ENCODE results near the gene TUBB6. TPM values are rescaled to one million over a fixed set of nuclear protein-coding genes. Genes with fewer than 3 reads are reported as not detected.
A peak's percentile ranks its signal among the peaks of the same experiment; 100 is the strongest.

The TUBB6 gene
- total RNA-seq, 4 donors from 2014 or later = 316 to 921 (median 720) TPM

- no peak for TF ChIP-seq CTCF (IDR thresholded peaks at IDR 0.05)
- DNase-seq (ENCODE audit: low spot score) (no peak), ATAC-seq (ENCODE audit: low FRiP score) (no peak)
Observed at GRCh38 chr18:12276736-12277554, 31.1 kb upstream of the TUBB6 start.

- no peak for DNase-seq (ENCODE audit: low spot score)
- ATAC-seq (ENCODE audit: low FRiP score) = no peak
- no peak for TF ChIP-seq CTCF (IDR thresholded peaks at IDR 0.05)
Observed at GRCh38 chr18:12278215-12278671, 29.8 kb upstream of the TUBB6 start.

- ATAC-seq (ENCODE audit: low FRiP score) (peak; percentile 98), DNase-seq (ENCODE audit: low spot score) (peak; percentile 53)
- no peak for TF ChIP-seq CTCF (IDR thresholded peaks at IDR 0.05)
Observed at GRCh38 chr18:12278741-12279682, 29.0 kb upstream of the TUBB6 start.

DNA sequence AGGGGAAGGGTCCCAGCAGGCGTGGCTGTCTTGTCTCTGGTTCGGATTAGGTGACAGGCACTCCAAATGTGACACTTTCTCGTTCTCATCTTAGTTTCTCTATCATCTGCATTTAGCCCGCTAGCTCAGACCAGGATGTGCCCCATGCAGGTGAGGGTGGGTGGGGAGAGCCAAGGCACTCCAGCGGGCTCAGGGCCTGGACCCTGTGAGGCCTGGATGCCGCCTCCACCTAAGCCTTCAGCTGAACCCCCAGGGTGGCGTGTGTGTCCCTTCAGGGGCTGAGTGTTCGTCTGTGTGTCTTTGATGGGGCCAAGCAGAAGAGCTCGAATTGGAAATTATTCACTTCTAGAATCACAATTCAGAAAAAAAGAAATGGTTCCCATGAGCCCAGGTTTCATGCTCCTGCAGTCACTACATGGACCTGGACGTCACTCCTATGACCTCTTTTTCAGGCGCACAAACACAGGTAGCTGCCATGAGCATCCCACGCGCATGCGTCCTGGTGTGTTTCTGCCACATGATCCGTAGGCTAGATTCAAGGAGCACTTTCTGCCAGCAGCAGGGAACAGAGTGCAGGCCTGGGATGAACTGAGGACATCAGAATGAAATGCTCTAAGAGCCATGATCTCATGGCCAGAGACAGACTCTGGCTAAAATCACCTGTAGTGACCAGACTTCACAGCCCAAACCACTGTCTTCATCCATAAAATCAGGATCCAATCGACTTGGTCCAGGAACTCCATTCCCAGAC is 28.1 kb upstream of the TUBB6 start:
- TF ChIP-seq CTCF (IDR thresholded peaks at IDR 0.05) = no peak
- DNase-seq (ENCODE audit: low spot score) = no peak
- no peak for ATAC-seq (ENCODE audit: low FRiP score)

DNA sequence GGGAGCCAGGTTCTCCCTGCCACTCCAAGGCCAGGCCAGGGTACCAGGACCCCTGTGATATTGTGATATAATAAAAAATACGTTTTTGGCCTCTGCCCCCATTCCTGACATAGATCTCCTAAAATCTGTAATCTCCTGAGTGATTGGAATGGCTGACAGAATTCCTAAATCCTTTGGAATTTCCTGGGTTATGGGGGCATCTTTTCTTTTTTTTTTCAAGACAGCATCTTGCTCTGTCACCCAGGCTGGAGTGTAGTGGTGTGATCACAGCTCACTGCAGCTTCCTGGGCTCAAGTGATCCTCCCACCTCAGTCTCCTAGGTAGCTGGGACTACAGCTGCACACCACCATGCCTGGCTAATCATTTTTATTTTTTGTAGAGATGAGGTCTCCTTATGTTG is 26.2 kb upstream of the TUBB6 start:
- no peak for TF ChIP-seq CTCF (IDR thresholded peaks at IDR 0.05)
- DNase-seq (ENCODE audit: low spot score) (no peak), ATAC-seq (ENCODE audit: low FRiP score) (no peak)

DNA sequence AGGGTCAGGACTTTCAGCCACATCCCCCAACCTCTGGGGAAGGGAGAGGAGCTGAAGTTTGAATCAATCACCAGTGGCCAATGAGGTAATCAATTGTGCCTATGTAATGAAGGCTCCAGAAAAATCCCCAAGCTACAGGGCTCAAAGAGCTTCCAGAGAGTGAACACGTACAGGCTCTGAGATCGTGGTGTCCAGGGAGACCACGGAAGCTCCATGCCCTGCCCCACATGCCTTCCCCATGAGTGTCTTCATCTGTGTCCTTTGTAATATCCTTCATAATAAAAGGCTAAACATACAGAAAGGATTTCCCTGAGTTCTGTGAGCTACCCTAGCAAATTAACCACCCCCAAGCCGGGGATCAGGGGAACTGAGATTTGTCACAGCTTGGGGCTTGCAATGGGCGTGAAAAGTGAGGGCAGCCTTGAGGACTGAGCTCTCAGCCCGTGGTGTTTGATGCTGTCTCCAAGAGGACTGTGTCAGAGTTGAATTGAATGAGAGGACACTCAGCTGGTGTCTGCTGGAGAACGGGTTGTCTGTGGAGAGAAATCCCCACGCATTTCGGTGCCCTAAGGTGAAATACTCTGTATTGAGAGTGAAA is 25.5 kb upstream of the TUBB6 start:
- ATAC-seq (ENCODE audit: low FRiP score) (no peak), DNase-seq (ENCODE audit: low spot score) (no peak)
- no peak for TF ChIP-seq CTCF (IDR thresholded peaks at IDR 0.05)
